ENCODE results near the gene STAM2. TPM values are rescaled to one million over a fixed set of nuclear protein-coding genes. Genes with fewer than 3 reads are reported as not detected.
"Not testable (repeated sequence)": the region's sequence is repeated elsewhere in the genome, so short reads cannot be mapped to it uniquely, and the experiment has no call there.

Gene STAM2
- total and polyA plus RNA-seq, 8 donors, result 34.2 to 47.6 (median 41.8) TPM

GRCh38 chr2:152095146-152095545, 80.4 kb downstream of the STAM2 start:
- intact Hi-C loops (cut with DNase I), result no loop called here
- TF ChIP-seq CTCF (IDR thresholded peaks at IDR 0.05), result no peak
- Histone ChIP-seq H3K27ac (no peak overlapping the region), H3K9me3 (no peaks in the 10 kb centered on the region), H3K36me3 (no peaks in the 10 kb centered on the region), H3K4me1 (peaks cover 0 to 25% of the 10 kb centered on the region in 2 donors), H3K27me3 (peaks cover 2 to 32% of the 10 kb centered on the region in 2 donors), H3K4me3 (no peak overlapping the region)
- DNase-seq (no peak), ATAC-seq (no peak)

- H3K4me3 ChIP-seq, result no peak overlapping the region
- intact Hi-C loops (cut with DNase I), result no loop called here
- H3K36me3 ChIP-seq, result no peaks in the 10 kb centered on the region
- no peaks in the 10 kb centered on the region for H3K9me3 ChIP-seq
- no peak for TF ChIP-seq CTCF (IDR thresholded peaks at IDR 0.05)
- peaks cover 0 to 20% of the 10 kb centered on the region in 2 donors for H3K4me1 ChIP-seq
- H3K27me3 ChIP-seq, result peaks cover 0 to 21% of the 10 kb centered on the region in 2 donors
- DNase-seq (no peak), ATAC-seq (no peak)
- H3K27ac ChIP-seq, result no peak overlapping the region
These were observed 81.5 kb downstream of the STAM2 start for GRCh38 chr2:152094014-152094413.

GRCh38 chr2:152093464-152093863, 82.1 kb downstream of the STAM2 start:
- H3K4me3 ChIP-seq, result no peak overlapping the region
- DNase-seq, result no peak
- H3K9me3 ChIP-seq, result no peaks in the 10 kb centered on the region
- H3K27me3 ChIP-seq, result peaks cover 0 to 16% of the 10 kb centered on the region in 2 donors
- no peak for ATAC-seq
- H3K4me1 ChIP-seq, result peaks cover 0 to 21% of the 10 kb centered on the region in 2 donors
- H3K36me3 ChIP-seq, result no peaks in the 10 kb centered on the region
- TF ChIP-seq CTCF (IDR thresholded peaks at IDR 0.05), result no peak
- H3K27ac ChIP-seq, result no peak overlapping the region
- intact Hi-C loops (cut with DNase I), result no loop called here

- ATAC-seq, result no peak
- H3K9me3 ChIP-seq, result no peaks in the 10 kb centered on the region
- intact Hi-C loops (cut with DNase I), result no loop called here
- H3K27ac ChIP-seq, result no peak overlapping the region
- DNase-seq, result no peak
- peaks cover 0 to 13% of the 10 kb centered on the region in 2 donors for H3K4me1 ChIP-seq
- no peak for TF ChIP-seq CTCF (IDR thresholded peaks at IDR 0.05)
- H3K36me3 ChIP-seq, result no peaks in the 10 kb centered on the region
- no peak overlapping the region for H3K4me3 ChIP-seq
- peaks cover 0 to 2% of the 10 kb centered on the region in 2 donors for H3K27me3 ChIP-seq
These were observed 83.5 kb downstream of the STAM2 start for GRCh38 chr2:152092095-152092494.

- intact Hi-C loops (cut with DNase I); DNase-seq; H3K27ac ChIP-seq; H3K27me3 ChIP-seq; H3K9me3 ChIP-seq; H3K36me3 ChIP-seq; H3K4me3 ChIP-seq; ATAC-seq: not testable (repeated sequence)
- H3K4me1 ChIP-seq, result peaks cover 0 to 12% of the 10 kb centered on the region in 2 donors
These were observed 84.8 kb downstream of the STAM2 start for GRCh38 chr2:152090726-152091125.

GRCh38 chr2:152089238-152089637, 86.3 kb downstream of the STAM2 start:
- no peak for TF ChIP-seq CTCF (IDR thresholded peaks at IDR 0.05)
- Histone ChIP-seq H3K9me3 (no peaks in the 10 kb centered on the region), H3K4me1 (peaks cover 0 to 12% of the 10 kb centered on the region in 2 donors), H3K36me3 (no peaks in the 10 kb centered on the region), H3K27me3 (no peaks in the 10 kb centered on the region), H3K27ac (no peak overlapping the region), H3K4me3 (no peak overlapping the region)
- no peak for DNase-seq
- ATAC-seq, result no peak
- intact Hi-C loops (cut with DNase I), result no loop called here

All from left lung (tissue), 10 donors.